Chondrocyte (in vitro differentiated cells): ENCODE results near the gene IRS1. TPM values are rescaled to one million over a fixed set of nuclear protein-coding genes. Genes with fewer than 3 reads are reported as not detected.
A peak's percentile ranks its signal among the peaks of the same experiment; 100 is the strongest.

Experiments
- DNase-seq: peaks from one replicate; pipeline ENCODE4 v3.0.0; 2021; ENCODE audit warnings: mixed read lengths, low spot score
- H3K27ac Mint-ChIP-seq: one replicate; pipeline ENCODE4 v1.8.0; 2021; ENCODE audit warnings: mild to moderate bottlenecking, moderate library complexity, mixed read lengths; ENCODE audit not compliant: unreplicated experiment
- H3K27me3 Mint-ChIP-seq: 2 replicates; pipeline ENCODE4 v1.8.0; 2021; ENCODE audit warnings: low read depth, mixed read lengths
- H3K36me3 Mint-ChIP-seq: 2 replicates; pipeline ENCODE4 v1.8.0; 2021; ENCODE audit warnings: low read depth, mixed read lengths
- H3K4me1 Mint-ChIP-seq: 2 replicates; pipeline ENCODE4 v1.8.0; 2021; ENCODE audit warnings: low read depth, mild to moderate bottlenecking, mixed read lengths
- H3K4me3 Mint-ChIP-seq: one replicate; pipeline ENCODE4 v1.8.0; 2021; ENCODE audit warnings: mild to moderate bottlenecking, moderate library complexity, mixed read lengths; ENCODE audit not compliant: unreplicated experiment
- H3K9me3 Mint-ChIP-seq: 2 replicates; pipeline ENCODE4 v1.8.0; 2021; ENCODE audit warnings: low read depth, mixed read lengths
- CTCF ChIP-seq: fragments of 200-600 bp; sonication (generic); IDR thresholded peaks from 2 replicates; pipeline ENCODE4 v1.5.0; 2021; ENCODE audit warnings: antibody characterized with exemption, mild to moderate bottlenecking, moderate library complexity
- total RNA-seq: library from RNA; stranded (reverse); gene quantifications from 3 replicates; pipeline ENCODE4 v1.2.1, GENCODE V29; 2021

IRS1 gene
- total RNA-seq, 1 donor from 2014 or later = 12.0 TPM

- DNase-seq = no peak
- Mint-ChIP-seq H3K4me1 (peaks cover 17% of the 10 kb centered on the region), H3K27me3 (no peaks in the 10 kb centered on the region), H3K4me3 (no peak overlapping the region), H3K36me3 (peaks cover 1% of the 10 kb centered on the region), H3K9me3 (peaks cover under 1% of the 10 kb centered on the region), H3K27ac (no peak overlapping the region)
- no peak for TF ChIP-seq CTCF
Observed at GRCh38 chr2:226693521-226693920, 106.1 kb downstream of the IRS1 start.

GRCh38 chr2:226692521-226693126, 107.0 kb downstream of the IRS1 start:
- Mint-ChIP-seq H3K9me3 (peaks cover 3% of the 10 kb centered on the region), H3K4me1 (peaks cover 17% of the 10 kb centered on the region), H3K27ac (no peak overlapping the region), H3K4me3 (no peak overlapping the region), H3K36me3 (peaks cover 1% of the 10 kb centered on the region), H3K27me3 (no peaks in the 10 kb centered on the region)
- no peak for TF ChIP-seq CTCF
- no peak for DNase-seq

- H3K27me3 Mint-ChIP-seq = no peaks in the 10 kb centered on the region
- H3K4me3 Mint-ChIP-seq = no peak overlapping the region
- TF ChIP-seq CTCF = no peak
- peaks cover 1% of the 10 kb centered on the region for H3K36me3 Mint-ChIP-seq
- no peak for DNase-seq
- no peak overlapping the region for H3K27ac Mint-ChIP-seq
- peaks cover 17% of the 10 kb centered on the region for H3K4me1 Mint-ChIP-seq
- H3K9me3 Mint-ChIP-seq = peaks cover 3% of the 10 kb centered on the region
Observed at GRCh38 chr2:226691255-226691654, 108.4 kb downstream of the IRS1 start.

- no peak for TF ChIP-seq CTCF
- no peak overlapping the region for H3K4me3 Mint-ChIP-seq
- no peak for DNase-seq
- H3K9me3 Mint-ChIP-seq = peaks cover 3% of the 10 kb centered on the region
- H3K27me3 Mint-ChIP-seq = no peaks in the 10 kb centered on the region
- peaks cover 17% of the 10 kb centered on the region for H3K4me1 Mint-ChIP-seq
- peak overlapping the region; percentile 69 for H3K27ac Mint-ChIP-seq
- peaks cover 1% of the 10 kb centered on the region for H3K36me3 Mint-ChIP-seq
Observed at GRCh38 chr2:226690461-226691024, 109.1 kb downstream of the IRS1 start.

DNA sequence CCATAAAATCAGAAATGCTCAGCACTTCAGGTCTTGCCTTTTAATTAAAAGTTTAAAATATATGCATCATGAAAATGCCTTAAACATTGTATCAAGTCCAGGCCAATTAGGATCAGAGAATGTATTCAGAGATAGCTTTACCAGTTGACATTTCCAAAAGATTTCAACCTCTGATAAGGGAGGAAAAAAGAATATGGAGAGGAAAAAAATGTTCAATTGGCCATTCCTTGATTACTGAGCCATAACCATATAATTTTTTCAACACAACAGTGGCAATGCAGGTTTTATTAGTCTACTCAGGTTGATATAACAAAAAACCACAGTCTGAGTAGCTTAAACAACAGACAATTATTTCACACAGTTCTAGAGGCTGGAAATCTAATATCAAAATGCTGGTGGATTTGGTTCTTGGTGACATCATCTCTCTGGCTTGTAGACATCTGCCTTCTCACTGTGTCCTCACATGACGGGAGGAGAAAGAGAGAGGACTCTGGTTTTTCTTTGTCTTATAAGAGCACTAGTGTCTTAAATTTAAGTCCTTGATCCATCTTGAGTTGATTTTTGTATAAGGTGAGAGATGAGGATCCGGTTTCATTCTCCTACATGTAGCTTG, 111.9 kb downstream of the IRS1 start:
- H3K4me1 Mint-ChIP-seq = peaks cover 17% of the 10 kb centered on the region
- H3K27me3 Mint-ChIP-seq = no peaks in the 10 kb centered on the region
- peaks cover 1% of the 10 kb centered on the region for H3K36me3 Mint-ChIP-seq
- TF ChIP-seq CTCF = no peak
- DNase-seq = no peak
- H3K9me3 Mint-ChIP-seq = peaks cover 3% of the 10 kb centered on the region
- no peak overlapping the region for H3K27ac Mint-ChIP-seq
- H3K4me3 Mint-ChIP-seq = no peak overlapping the region
